ENCODE data around the gene MORN1. TPM values are rescaled to one million over a fixed set of nuclear protein-coding genes. Genes with fewer than 3 reads are reported as not detected.
A peak's percentile ranks its signal among the peaks of the same experiment; 100 is the strongest.

Gene MORN1
- total and polyA plus RNA-seq, 9 of the 15 experiments (the other 6 are each of a cell fraction or from before 2014, with no cell fraction given), result 0.24 to 9.3 (median 4.2) TPM

DNA sequence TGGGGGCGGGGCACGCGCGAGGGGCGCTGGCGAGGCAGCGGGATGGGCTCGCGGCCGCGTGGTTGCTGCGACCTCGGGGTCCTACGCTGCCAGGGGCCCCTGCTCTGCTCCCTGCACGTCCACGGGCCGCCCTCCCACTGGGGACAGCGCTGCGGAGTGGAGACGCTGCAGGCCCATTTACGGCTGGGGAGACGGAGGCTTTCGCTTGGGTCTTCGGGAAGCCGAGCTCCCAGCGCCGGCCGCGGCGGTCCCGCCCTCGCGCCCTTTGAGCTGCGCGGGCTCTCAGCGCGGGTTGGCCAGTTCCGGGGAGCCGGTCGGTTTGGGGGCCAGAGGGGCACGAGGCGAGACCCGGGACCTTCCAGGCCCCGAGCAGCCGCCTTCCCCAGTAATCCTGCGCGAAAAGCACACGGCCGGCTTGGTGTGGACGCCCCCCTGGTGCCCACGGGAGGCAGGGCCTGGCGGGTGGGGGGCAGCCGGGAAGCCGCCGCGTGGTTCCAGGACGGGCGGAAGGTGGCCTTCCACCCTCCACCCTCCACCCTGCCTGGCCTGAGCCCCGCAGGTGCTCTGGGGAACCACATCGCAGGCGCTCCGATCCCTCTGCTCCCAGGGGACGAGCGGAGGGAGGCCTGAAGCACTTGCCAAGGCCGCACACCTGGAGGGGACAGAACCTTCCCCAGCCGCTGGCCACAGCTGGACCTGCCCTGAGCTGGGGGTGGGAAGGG lies 21.6 kb upstream of the MORN1 start (continued):
- TF ChIP-seq, protein P1, sequence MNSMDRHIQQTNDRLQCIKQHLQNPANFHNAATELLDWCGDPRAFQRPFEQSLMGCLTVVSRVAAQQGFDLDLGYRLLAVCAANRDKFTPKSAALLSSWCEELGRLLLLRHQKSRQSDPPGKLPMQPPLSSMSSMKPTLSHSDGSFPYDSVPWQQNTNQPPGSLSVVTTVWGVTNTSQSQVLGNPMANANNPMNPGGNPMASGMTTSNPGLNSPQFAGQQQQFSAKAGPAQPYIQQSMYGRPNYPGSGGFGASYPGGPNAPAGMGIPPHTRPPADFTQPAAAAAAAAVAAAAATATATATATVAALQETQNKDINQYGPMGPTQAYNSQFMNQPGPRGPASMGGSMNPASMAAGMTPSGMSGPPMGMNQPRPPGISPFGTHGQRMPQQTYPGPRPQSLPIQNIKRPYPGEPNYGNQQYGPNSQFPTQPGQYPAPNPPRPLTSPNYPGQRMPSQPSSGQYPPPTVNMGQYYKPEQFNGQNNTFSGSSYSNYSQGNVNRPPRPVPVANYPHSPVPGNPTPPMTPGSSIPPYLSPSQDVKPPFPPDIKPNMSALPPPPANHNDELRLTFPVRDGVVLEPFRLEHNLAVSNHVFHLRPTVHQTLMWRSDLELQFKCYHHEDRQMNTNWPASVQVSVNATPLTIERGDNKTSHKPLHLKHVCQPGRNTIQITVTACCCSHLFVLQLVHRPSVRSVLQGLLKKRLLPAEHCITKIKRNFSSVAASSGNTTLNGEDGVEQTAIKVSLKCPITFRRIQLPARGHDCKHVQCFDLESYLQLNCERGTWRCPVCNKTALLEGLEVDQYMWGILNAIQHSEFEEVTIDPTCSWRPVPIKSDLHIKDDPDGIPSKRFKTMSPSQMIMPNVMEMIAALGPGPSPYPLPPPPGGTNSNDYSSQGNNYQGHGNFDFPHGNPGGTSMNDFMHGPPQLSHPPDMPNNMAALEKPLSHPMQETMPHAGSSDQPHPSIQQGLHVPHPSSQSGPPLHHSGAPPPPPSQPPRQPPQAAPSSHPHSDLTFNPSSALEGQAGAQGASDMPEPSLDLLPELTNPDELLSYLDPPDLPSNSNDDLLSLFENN (IDR thresholded peaks at IDR 0.05; ENCODE audit: low read depth in 2 of 2, low read length in 2 of 2), result no peak
- TF ChIP-seq NR1H2 (CRISPR knock-in tag; IDR thresholded peaks at IDR 0.05) (no peak), ZNF274 (IDR thresholded peaks at IDR 0.05; ENCODE audit: borderline replicate concordance, low read depth, low read length) (no peak; the same call in 1 of the 2 replicates), EHMT2 (IDR thresholded peaks at IDR 0.05) (no peak), TRIM28 (IDR thresholded peaks at IDR 0.05) (0 out of 2 replicates have a peak, but pooled peaks have one; percentile 35), ZNF445 (CRISPR knock-in tag; IDR thresholded peaks at IDR 0.05; ENCODE audit: low read depth) (no peak), STAG1 (CRISPR knock-in tag; IDR thresholded peaks at IDR 0.05; ENCODE audit: borderline replicate concordance) (no peak), RHOXF2B (CRISPR knock-in tag; conservative IDR thresholded peaks at IDR 0.05) (no peak), DNMT1 (IDR thresholded peaks at IDR 0.05) (no peak), ZNF655 (CRISPR knock-in tag; IDR thresholded peaks at IDR 0.05) (no peak), STAT5A (IDR thresholded peaks at IDR 0.05; ENCODE audit: borderline replicate concordance, low read length) (no peak), THRAP3 (IDR thresholded peaks at IDR 0.05; ENCODE audit: borderline replicate concordance) (no peak), BRCA1 (IDR thresholded peaks at IDR 0.05) (no peak), BRCA1 (CRISPR knock-in tag; IDR thresholded peaks at IDR 0.05) (no peak)
- TF ChIP-seq, protein P2, sequence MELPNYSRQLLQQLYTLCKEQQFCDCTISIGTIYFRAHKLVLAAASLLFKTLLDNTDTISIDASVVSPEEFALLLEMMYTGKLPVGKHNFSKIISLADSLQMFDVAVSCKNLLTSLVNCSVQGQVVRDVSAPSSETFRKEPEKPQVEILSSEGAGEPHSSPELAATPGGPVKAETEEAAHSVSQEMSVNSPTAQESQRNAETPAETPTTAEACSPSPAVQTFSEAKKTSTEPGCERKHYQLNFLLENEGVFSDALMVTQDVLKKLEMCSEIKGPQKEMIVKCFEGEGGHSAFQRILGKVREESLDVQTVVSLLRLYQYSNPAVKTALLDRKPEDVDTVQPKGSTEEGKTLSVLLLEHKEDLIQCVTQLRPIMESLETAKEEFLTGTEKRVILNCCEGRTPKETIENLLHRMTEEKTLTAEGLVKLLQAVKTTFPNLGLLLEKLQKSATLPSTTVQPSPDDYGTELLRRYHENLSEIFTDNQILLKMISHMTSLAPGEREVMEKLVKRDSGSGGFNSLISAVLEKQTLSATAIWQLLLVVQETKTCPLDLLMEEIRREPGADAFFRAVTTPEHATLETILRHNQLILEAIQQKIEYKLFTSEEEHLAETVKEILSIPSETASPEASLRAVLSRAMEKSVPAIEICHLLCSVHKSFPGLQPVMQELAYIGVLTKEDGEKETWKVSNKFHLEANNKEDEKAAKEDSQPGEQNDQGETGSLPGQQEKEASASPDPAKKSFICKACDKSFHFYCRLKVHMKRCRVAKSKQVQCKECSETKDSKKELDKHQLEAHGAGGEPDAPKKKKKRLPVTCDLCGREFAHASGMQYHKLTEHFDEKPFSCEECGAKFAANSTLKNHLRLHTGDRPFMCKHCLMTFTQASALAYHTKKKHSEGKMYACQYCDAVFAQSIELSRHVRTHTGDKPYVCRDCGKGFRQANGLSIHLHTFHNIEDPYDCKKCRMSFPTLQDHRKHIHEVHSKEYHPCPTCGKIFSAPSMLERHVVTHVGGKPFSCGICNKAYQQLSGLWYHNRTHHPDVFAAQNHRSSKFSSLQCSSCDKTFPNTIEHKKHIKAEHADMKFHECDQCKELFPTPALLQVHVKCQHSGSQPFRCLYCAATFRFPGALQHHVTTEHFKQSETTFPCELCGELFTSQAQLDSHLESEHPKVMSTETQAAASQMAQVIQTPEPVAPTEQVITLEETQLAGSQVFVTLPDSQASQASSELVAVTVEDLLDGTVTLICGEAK (IDR thresholded peaks at IDR 0.05), result peak; percentile 32; the same call in 1 of the 2 replicates
- TF ChIP-seq, protein P2 (CRISPR knock-in tag; IDR thresholded peaks at IDR 0.05), result no peak

Measured in K562 (cell line).